ENCODE data around the gene GHR.
"Not testable (repeated sequence)": the region's sequence is repeated elsewhere in the genome, so short reads cannot be mapped to it uniquely, and the experiment has no call there.

GHR gene

GRCh38 chr5:42656651-42657015, 233.4 kb downstream of the GHR start:
- no peaks in the 10 kb centered on the region; the same call in 1 of the 2 replicates for H3K4me1 ChIP-seq (ENCODE audit: insufficient read depth, low read length)

GRCh38 chr5:42659869-42660268, 236.6 kb downstream of the GHR start:
- not testable (repeated sequence) for H3K9me3 ChIP-seq (ENCODE audit: insufficient read depth, low read depth, low read length); H3K36me3 ChIP-seq (ENCODE audit: insufficient read depth, low read depth, low read length); H3K4me1 ChIP-seq (ENCODE audit: insufficient read depth, low read length); H3K9ac ChIP-seq (ENCODE audit: low read depth, low read length); H3K27ac ChIP-seq (ENCODE audit: low read length); H3K27me3 ChIP-seq (ENCODE audit: insufficient read depth, low read length); H3K4me3 ChIP-seq (ENCODE audit: low read length)

More at GRCh38 chr5:42656651-42657015, 233.4 kb downstream of the GHR start:
- H3K4me3 ChIP-seq (ENCODE audit: low read length) = no peak overlapping the region
- no peaks in the 10 kb centered on the region for H3K27me3 ChIP-seq (ENCODE audit: insufficient read depth, low read length)
- H3K36me3 ChIP-seq (ENCODE audit: insufficient read depth, low read depth, low read length) = no peaks in the 10 kb centered on the region
- peaks cover 8% of the 10 kb centered on the region for H3K9me3 ChIP-seq (ENCODE audit: insufficient read depth, low read depth, low read length)
- H3K9ac ChIP-seq (ENCODE audit: low read depth, low read length) = no peak overlapping the region
- no peak overlapping the region for H3K27ac ChIP-seq (ENCODE audit: low read length)

- Histone ChIP-seq H3K27me3 (ENCODE audit: insufficient read depth, low read length) (no peaks in the 10 kb centered on the region), H3K36me3 (ENCODE audit: insufficient read depth, low read depth, low read length) (no peaks in the 10 kb centered on the region), H3K9me3 (ENCODE audit: insufficient read depth, low read depth, low read length) (no peaks in the 10 kb centered on the region), H3K4me3 (ENCODE audit: low read length) (no peak overlapping the region), H3K9ac (ENCODE audit: low read depth, low read length) (no peak overlapping the region), H3K4me1 (ENCODE audit: insufficient read depth, low read length) (no peaks in the 10 kb centered on the region), H3K27ac (ENCODE audit: low read length) (no peak overlapping the region)
Observed at GRCh38 chr5:42665857-42666256, 242.6 kb downstream of the GHR start.

- H3K9ac ChIP-seq (ENCODE audit: low read depth, low read length) = no peak overlapping the region
- no peak overlapping the region for H3K4me3 ChIP-seq (ENCODE audit: low read length)
Observed at GRCh38 chr5:42666869-42667268, 243.6 kb downstream of the GHR start.

GRCh38 chr5:42668254-42668653, 245.0 kb downstream of the GHR start:
- no peaks in the 10 kb centered on the region for H3K36me3 ChIP-seq (ENCODE audit: insufficient read depth, low read depth, low read length)
- H3K27me3 ChIP-seq (ENCODE audit: insufficient read depth, low read length) = no peaks in the 10 kb centered on the region
- H3K4me3 ChIP-seq (ENCODE audit: low read length) = no peak overlapping the region
- H3K27ac ChIP-seq (ENCODE audit: low read length) = no peak overlapping the region
- no peak overlapping the region for H3K9ac ChIP-seq (ENCODE audit: low read depth, low read length)
- no peaks in the 10 kb centered on the region; the same call in none of the 2 replicates for H3K9me3 ChIP-seq (ENCODE audit: insufficient read depth, low read depth, low read length)
- H3K4me1 ChIP-seq (ENCODE audit: insufficient read depth, low read length) = no peaks in the 10 kb centered on the region

More at GRCh38 chr5:42666869-42667268, 243.6 kb downstream of the GHR start:
- Histone ChIP-seq H3K4me1 (ENCODE audit: insufficient read depth, low read length) (no peaks in the 10 kb centered on the region), H3K27me3 (ENCODE audit: insufficient read depth, low read length) (no peaks in the 10 kb centered on the region), H3K9me3 (ENCODE audit: insufficient read depth, low read depth, low read length) (no peaks in the 10 kb centered on the region; the same call in 1 of the 2 replicates), H3K36me3 (ENCODE audit: insufficient read depth, low read depth, low read length) (no peaks in the 10 kb centered on the region), H3K27ac (ENCODE audit: low read length) (no peak overlapping the region)

GRCh38 chr5:42672925-42673324, 249.7 kb downstream of the GHR start:
- Histone ChIP-seq H3K27me3 (ENCODE audit: insufficient read depth, low read length) (no peaks in the 10 kb centered on the region), H3K27ac (ENCODE audit: low read length) (no peak overlapping the region), H3K9ac (ENCODE audit: low read depth, low read length) (no peak overlapping the region), H3K4me3 (ENCODE audit: low read length) (no peak overlapping the region), H3K4me1 (ENCODE audit: insufficient read depth, low read length) (no peaks in the 10 kb centered on the region), H3K36me3 (ENCODE audit: insufficient read depth, low read depth, low read length) (no peaks in the 10 kb centered on the region), H3K9me3 (ENCODE audit: insufficient read depth, low read depth, low read length) (no peaks in the 10 kb centered on the region; the same call in none of the 2 replicates)

GRCh38 chr5:42675602-42676001, 252.4 kb downstream of the GHR start:
- H3K4me3 ChIP-seq (ENCODE audit: low read length) = no peak overlapping the region
- no peaks in the 10 kb centered on the region; the same call in none of the 2 replicates for H3K9me3 ChIP-seq (ENCODE audit: insufficient read depth, low read depth, low read length)
- H3K27me3 ChIP-seq (ENCODE audit: insufficient read depth, low read length) = no peaks in the 10 kb centered on the region
- no peaks in the 10 kb centered on the region for H3K36me3 ChIP-seq (ENCODE audit: insufficient read depth, low read depth, low read length)
- no peaks in the 10 kb centered on the region for H3K4me1 ChIP-seq (ENCODE audit: insufficient read depth, low read length)
- no peak overlapping the region for H3K27ac ChIP-seq (ENCODE audit: low read length)
- H3K9ac ChIP-seq (ENCODE audit: low read depth, low read length) = no peak overlapping the region

GRCh38 chr5:42676362-42676761, 253.1 kb downstream of the GHR start:
- Histone ChIP-seq H3K9me3 (ENCODE audit: insufficient read depth, low read depth, low read length) (no peaks in the 10 kb centered on the region; the same call in none of the 2 replicates), H3K27ac (ENCODE audit: low read length) (no peak overlapping the region), H3K36me3 (ENCODE audit: insufficient read depth, low read depth, low read length) (no peaks in the 10 kb centered on the region), H3K4me1 (ENCODE audit: insufficient read depth, low read length) (no peaks in the 10 kb centered on the region), H3K27me3 (ENCODE audit: insufficient read depth, low read length) (no peaks in the 10 kb centered on the region), H3K9ac (ENCODE audit: low read depth, low read length) (no peak overlapping the region), H3K4me3 (ENCODE audit: low read length) (no peak overlapping the region)

GRCh38 chr5:42677156-42677842, 254.1 kb downstream of the GHR start:
- Histone ChIP-seq H3K27me3 (ENCODE audit: insufficient read depth, low read length) (no peaks in the 10 kb centered on the region), H3K9me3 (ENCODE audit: insufficient read depth, low read depth, low read length) (no peaks in the 10 kb centered on the region; the same call in 1 of the 2 replicates), H3K9ac (ENCODE audit: low read depth, low read length) (no peak overlapping the region), H3K4me1 (ENCODE audit: insufficient read depth, low read length) (no peaks in the 10 kb centered on the region), H3K27ac (ENCODE audit: low read length) (no peak overlapping the region), H3K4me3 (ENCODE audit: low read length) (no peak overlapping the region), H3K36me3 (ENCODE audit: insufficient read depth, low read depth, low read length) (no peaks in the 10 kb centered on the region)

GRCh38 chr5:42680046-42680445, 256.8 kb downstream of the GHR start:
- Histone ChIP-seq H3K9ac (ENCODE audit: low read depth, low read length) (no peak overlapping the region), H3K36me3 (ENCODE audit: insufficient read depth, low read depth, low read length) (no peaks in the 10 kb centered on the region), H3K27ac (ENCODE audit: low read length) (no peak overlapping the region), H3K4me3 (ENCODE audit: low read length) (no peak overlapping the region), H3K27me3 (ENCODE audit: insufficient read depth, low read length) (no peaks in the 10 kb centered on the region), H3K4me1 (ENCODE audit: insufficient read depth, low read length) (no peaks in the 10 kb centered on the region), H3K9me3 (ENCODE audit: insufficient read depth, low read depth, low read length) (no peaks in the 10 kb centered on the region)

- not testable (repeated sequence) for H3K9ac ChIP-seq (ENCODE audit: low read depth, low read length); H3K4me1 ChIP-seq (ENCODE audit: insufficient read depth, low read length); H3K9me3 ChIP-seq (ENCODE audit: insufficient read depth, low read depth, low read length); H3K27ac ChIP-seq (ENCODE audit: low read length); H3K4me3 ChIP-seq (ENCODE audit: low read length); H3K27me3 ChIP-seq (ENCODE audit: insufficient read depth, low read length); H3K36me3 ChIP-seq (ENCODE audit: insufficient read depth, low read depth, low read length)
Observed at GRCh38 chr5:42685078-42685477, 261.8 kb downstream of the GHR start.

GRCh38 chr5:42689391-42689790, 266.2 kb downstream of the GHR start:
- Histone ChIP-seq H3K36me3 (ENCODE audit: insufficient read depth, low read depth, low read length) (no peaks in the 10 kb centered on the region), H3K9me3 (ENCODE audit: insufficient read depth, low read depth, low read length) (no peaks in the 10 kb centered on the region), H3K27me3 (ENCODE audit: insufficient read depth, low read length) (no peaks in the 10 kb centered on the region), H3K4me1 (ENCODE audit: insufficient read depth, low read length) (no peaks in the 10 kb centered on the region), H3K27ac (ENCODE audit: low read length) (no peak overlapping the region), H3K9ac (ENCODE audit: low read depth, low read length) (no peak overlapping the region), H3K4me3 (ENCODE audit: low read length) (no peak overlapping the region)

Measured in iPS-20b (cell line).